K562 (cell line): ENCODE measurements around the gene ABT1. TPM values are rescaled to one million over a fixed set of nuclear protein-coding genes. Genes with fewer than 3 reads are reported as not detected.

Experiments
- L3MBTL2 ChIP-seq: fragments of 450-650 bp; IDR thresholded peaks from 2 replicates; pipeline ENCODE4 v1.6.1; 2016; ENCODE audit warnings: mild to moderate bottlenecking, moderate library complexity
- LCOR ChIP-seq: sonication (generic); formaldehyde crosslinking; IDR thresholded peaks from 2 replicates; pipeline ENCODE4 v1.8.0; 2022; ENCODE audit warnings: mild to moderate bottlenecking, missing genetic modification reagents
- PHTF2 ChIP-seq: fragments of 250-450 bp; sonication (Bioruptor Pico); IDR thresholded peaks from 2 replicates; pipeline ENCODE4 v1.5.0; 2021; ENCODE audit warnings: mild to moderate bottlenecking
- RBM22 ChIP-seq: fragments of 200-400 bp; formaldehyde crosslinking; IDR thresholded peaks from 2 replicates; pipeline ENCODE4 v1.6.1; 2018; ENCODE audit warnings: low read length, low read depth; ENCODE audit not compliant: poor library complexity, severe bottlenecking
- polyA plus RNA-seq, 8 experiments: library from polyadenylated mRNA; depleted of rRNA in 4 of 8; stranded (reverse) in 5 of 8; unstranded in 3 of 8; fragments of >200 nt; fragmentation: Nextera tagmentation in 2 of 8; fragmentation: Illumina TruSeq in 1 of 8; extraction: Ambion mirVana in 2 of 8; extraction: Trizol in 1 of 8; gene quantifications; 2 replicates each; pipeline versions ENCODE4 v1.2.1 to v1.2.3, GENCODE V29; 2011 to 2014; ENCODE audit warnings: inconsistent platforms in 1 of 8, missing spikeins in 1 of 8
- total RNA-seq, 7 experiments: library from RNA; depleted of rRNA in 6 of 7; stranded (reverse); fragments of >200 nt in 6 of 7; fragmentation: Illumina TruSeq in 2 of 7; extraction: Trizol in 2 of 7; gene quantifications; 2 replicates each; pipeline versions ENCODE4 v1.2.1 to v1.2.3, GENCODE V29; 2011 to 2021; ENCODE audit warnings: low replicate concordance in 1 of 7
- TF ChIP-seq, protein P1 (sequence below): fragments of 450-650 bp; IDR thresholded peaks from 2 replicates; pipeline ENCODE4 v1.6.1; 2016; ENCODE audit warnings: low read depth
- TF ChIP-seq, protein P2 (sequence below): sonication (generic); formaldehyde crosslinking; IDR thresholded peaks from 2 replicates; pipeline ENCODE4 v1.8.0; 2022; ENCODE audit warnings: mild to moderate bottlenecking, missing genetic modification reagents
- TF ChIP-seq, protein P3 (sequence below), 2 experiments: fragments of 450-650 bp in 1 of 2; sonication (generic) in 1 of 2; formaldehyde crosslinking; conservative IDR thresholded peaks; 2 replicates each; pipeline versions ENCODE4 v1.4.0 to v1.8.1; 2020 to 2022; ENCODE audit warnings: mild to moderate bottlenecking in 1 of 2, missing genetic modification reagents in 1 of 2
- TF ChIP-seq, protein P4 (sequence below): sonication (generic); formaldehyde crosslinking; IDR thresholded peaks from 2 replicates; pipeline ENCODE4 v1.8.0; 2022; ENCODE audit warnings: missing genetic modification reagents, mild to moderate bottlenecking, borderline replicate concordance
- TF ChIP-seq, protein P5 (sequence below): sonication (generic); formaldehyde crosslinking; IDR thresholded peaks from 2 replicates; pipeline ENCODE4 v1.8.1; 2023; ENCODE audit warnings: mild to moderate bottlenecking, missing genetic modification reagents

The ABT1 gene
- total and polyA plus RNA-seq, 9 of the 15 experiments (the other 6 are each of a cell fraction or from before 2014, with no cell fraction given), result 8.8 to 52.7 (median 40.7) TPM

DNA sequence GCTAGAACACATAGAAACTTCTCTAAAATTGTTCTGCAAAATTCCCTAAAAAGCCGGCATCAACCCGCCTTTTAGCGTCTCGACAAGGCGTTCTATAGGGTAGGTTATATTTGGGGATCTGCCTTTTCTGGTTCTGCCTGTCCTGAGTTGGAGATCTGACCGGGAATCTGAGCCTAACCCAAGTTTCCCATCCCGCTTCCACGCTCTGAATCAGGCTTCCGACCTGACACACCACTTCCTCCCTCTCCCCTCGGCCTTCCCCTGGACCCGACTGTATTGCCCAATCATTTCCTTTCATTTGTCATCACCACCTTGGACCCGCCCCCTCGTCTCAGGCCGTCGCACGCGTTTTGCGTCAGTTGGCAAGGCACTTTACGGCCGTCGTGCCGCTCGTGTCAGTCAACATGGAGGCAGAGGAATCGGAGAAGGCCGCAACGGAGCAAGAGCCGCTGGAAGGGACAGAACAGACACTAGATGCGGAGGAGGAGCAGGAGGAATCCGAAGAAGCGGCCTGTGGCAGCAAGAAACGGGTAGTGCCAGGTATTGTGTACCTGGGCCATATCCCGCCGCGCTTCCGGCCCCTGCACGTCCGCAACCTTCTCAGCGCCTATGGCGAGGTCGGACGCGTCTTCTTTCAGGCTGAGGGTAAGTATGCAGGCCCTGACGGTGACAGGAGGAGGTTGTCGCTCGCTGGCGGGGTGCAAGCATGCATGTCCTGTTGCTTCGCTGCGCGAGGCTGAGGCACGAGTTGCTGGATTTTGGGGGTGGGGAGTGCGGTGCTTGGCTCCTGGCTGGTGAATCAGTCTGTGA is at the start of gene ABT1 (continued):
- TF ChIP-seq, protein P1, sequence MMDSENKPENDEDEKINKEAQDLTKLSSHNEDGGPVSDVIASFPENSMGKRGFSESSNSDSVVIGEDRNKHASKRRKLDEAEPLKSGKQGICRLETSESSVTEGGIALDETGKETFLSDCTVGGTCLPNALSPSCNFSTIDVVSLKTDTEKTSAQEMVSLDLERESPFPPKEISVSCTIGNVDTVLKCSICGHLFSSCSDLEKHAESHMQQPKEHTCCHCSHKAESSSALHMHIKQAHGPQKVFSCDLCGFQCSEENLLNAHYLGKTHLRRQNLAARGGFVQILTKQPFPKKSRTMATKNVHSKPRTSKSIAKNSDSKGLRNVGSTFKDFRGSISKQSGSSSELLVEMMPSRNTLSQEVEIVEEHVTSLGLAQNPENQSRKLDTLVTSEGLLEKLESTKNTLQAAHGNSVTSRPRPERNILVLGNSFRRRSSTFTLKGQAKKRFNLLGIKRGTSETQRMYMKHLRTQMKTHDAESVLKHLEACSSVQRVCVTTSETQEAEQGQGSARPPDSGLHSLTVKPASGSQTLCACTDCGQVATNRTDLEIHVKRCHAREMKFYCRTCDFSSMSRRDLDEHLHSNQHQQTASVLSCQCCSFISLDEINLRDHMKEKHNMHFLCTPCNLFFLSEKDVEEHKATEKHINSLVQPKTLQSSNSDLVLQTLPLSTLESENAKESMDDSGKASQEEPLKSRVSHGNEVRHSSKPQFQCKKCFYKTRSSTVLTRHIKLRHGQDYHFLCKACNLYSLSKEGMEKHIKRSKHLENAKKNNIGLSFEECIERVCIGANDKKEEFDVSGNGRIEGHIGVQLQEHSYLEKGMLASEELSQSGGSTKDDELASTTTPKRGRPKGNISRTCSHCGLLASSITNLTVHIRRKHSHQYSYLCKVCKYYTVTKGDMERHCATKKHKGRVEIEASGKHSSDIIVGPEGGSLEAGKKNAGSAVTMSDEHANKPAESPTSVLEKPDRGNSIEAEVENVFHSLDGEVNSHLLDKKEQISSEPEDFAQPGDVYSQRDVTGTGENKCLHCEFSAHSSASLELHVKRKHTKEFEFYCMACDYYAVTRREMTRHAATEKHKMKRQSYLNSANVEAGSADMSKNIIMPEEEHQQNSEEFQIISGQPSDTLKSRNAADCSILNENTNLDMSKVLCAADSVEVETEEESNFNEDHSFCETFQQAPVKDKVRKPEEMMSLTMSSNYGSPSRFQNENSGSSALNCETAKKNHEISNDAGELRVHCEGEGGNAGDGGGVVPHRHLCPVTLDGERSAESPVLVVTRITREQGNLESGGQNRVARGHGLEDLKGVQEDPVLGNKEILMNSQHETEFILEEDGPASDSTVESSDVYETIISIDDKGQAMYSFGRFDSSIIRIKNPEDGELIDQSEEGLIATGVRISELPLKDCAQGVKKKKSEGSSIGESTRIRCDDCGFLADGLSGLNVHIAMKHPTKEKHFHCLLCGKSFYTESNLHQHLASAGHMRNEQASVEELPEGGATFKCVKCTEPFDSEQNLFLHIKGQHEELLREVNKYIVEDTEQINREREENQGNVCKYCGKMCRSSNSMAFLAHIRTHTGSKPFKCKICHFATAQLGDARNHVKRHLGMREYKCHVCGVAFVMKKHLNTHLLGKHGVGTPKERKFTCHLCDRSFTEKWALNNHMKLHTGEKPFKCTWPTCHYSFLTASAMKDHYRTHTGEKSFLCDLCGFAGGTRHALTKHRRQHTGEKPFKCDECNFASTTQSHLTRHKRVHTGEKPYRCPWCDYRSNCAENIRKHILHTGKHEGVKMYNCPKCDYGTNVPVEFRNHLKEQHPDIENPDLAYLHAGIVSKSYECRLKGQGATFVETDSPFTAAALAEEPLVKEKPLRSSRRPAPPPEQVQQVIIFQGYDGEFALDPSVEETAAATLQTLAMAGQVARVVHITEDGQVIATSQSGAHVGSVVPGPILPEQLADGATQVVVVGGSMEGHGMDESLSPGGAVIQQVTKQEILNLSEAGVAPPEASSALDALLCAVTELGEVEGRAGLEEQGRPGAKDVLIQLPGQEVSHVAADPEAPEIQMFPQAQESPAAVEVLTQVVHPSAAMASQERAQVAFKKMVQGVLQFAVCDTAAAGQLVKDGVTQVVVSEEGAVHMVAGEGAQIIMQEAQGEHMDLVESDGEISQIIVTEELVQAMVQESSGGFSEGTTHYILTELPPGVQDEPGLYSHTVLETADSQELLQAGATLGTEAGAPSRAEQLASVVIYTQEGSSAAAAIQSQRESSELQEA, result no peak; the same call in 1 of the 2 replicates
- TF ChIP-seq PHTF2 (CRISPR knock-in tag) (peak; percentile 8; the same call in 1 of the 2 replicates), RBM22 (no peak), LCOR (peak; percentile 77; the same call in 1 of the 2 replicates), L3MBTL2 (peak; percentile 47)
- TF ChIP-seq, protein P2, sequence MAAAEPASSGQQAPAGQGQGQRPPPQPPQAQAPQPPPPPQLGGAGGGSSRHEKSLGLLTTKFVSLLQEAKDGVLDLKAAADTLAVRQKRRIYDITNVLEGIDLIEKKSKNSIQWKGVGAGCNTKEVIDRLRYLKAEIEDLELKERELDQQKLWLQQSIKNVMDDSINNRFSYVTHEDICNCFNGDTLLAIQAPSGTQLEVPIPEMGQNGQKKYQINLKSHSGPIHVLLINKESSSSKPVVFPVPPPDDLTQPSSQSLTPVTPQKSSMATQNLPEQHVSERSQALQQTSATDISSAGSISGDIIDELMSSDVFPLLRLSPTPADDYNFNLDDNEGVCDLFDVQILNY (CRISPR knock-in tag), result peak; percentile 69; the same call in 1 of the 2 replicates
- TF ChIP-seq, protein P3, sequence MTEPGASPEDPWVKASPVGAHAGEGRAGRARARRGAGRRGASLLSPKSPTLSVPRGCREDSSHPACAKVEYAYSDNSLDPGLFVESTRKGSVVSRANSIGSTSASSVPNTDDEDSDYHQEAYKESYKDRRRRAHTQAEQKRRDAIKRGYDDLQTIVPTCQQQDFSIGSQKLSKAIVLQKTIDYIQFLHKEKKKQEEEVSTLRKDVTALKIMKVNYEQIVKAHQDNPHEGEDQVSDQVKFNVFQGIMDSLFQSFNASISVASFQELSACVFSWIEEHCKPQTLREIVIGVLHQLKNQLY (CRISPR knock-in tag; conservative IDR thresholded peaks at IDR 0.05), result no peak
- TF ChIP-seq, protein P4, sequence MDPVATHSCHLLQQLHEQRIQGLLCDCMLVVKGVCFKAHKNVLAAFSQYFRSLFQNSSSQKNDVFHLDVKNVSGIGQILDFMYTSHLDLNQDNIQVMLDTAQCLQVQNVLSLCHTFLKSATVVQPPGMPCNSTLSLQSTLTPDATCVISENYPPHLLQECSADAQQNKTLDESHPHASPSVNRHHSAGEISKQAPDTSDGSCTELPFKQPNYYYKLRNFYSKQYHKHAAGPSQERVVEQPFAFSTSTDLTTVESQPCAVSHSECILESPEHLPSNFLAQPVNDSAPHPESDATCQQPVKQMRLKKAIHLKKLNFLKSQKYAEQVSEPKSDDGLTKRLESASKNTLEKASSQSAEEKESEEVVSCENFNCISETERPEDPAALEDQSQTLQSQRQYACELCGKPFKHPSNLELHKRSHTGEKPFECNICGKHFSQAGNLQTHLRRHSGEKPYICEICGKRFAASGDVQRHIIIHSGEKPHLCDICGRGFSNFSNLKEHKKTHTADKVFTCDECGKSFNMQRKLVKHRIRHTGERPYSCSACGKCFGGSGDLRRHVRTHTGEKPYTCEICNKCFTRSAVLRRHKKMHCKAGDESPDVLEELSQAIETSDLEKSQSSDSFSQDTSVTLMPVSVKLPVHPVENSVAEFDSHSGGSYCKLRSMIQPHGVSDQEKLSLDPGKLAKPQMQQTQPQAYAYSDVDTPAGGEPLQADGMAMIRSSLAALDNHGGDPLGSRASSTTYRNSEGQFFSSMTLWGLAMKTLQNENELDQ, result no peak
- TF ChIP-seq, protein P5, sequence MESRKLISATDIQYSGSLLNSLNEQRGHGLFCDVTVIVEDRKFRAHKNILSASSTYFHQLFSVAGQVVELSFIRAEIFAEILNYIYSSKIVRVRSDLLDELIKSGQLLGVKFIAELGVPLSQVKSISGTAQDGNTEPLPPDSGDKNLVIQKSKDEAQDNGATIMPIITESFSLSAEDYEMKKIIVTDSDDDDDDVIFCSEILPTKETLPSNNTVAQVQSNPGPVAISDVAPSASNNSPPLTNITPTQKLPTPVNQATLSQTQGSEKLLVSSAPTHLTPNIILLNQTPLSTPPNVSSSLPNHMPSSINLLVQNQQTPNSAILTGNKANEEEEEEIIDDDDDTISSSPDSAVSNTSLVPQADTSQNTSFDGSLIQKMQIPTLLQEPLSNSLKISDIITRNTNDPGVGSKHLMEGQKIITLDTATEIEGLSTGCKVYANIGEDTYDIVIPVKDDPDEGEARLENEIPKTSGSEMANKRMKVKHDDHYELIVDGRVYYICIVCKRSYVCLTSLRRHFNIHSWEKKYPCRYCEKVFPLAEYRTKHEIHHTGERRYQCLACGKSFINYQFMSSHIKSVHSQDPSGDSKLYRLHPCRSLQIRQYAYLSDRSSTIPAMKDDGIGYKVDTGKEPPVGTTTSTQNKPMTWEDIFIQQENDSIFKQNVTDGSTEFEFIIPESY (CRISPR knock-in tag), result 0 out of 2 replicates have a peak, but pooled peaks have one; percentile 15
